Activated T-helper 2 cell treated with anti-CD3 and anti-CD28 coated beads, Interferon-gamma antibody, Interleukin-2, Interleukin-4, amounts not matched to agents 10 μg/mL and 5 μg/mL and 100 μg/mL, durations not matched to agents 14 hours and 24 hours and 36 hours (primary cell): ENCODE data around the gene NET1. TPM values are rescaled to one million over a fixed set of nuclear protein-coding genes. Genes with fewer than 3 reads are reported as not detected.

Source experiments
- DNase-seq: peaks from one replicate; pipeline ENCODE4 v3.0.0; 2021; ENCODE audit warnings: low spot score
- H3K27ac Mint-ChIP-seq: one replicate; pipeline ENCODE4 v1.8.0; 2021; ENCODE audit warnings: mixed read lengths
- H3K27me3 Mint-ChIP-seq: one replicate; pipeline ENCODE4 v1.8.0; 2021; ENCODE audit warnings: low read depth, mixed read lengths
- H3K36me3 Mint-ChIP-seq: one replicate; pipeline ENCODE4 v1.8.0; 2021; ENCODE audit warnings: low read depth, mixed read lengths
- H3K4me1 Mint-ChIP-seq: one replicate; pipeline ENCODE4 v1.8.0; 2021; ENCODE audit warnings: low read depth, mixed read lengths
- H3K4me3 Mint-ChIP-seq: one replicate; pipeline ENCODE4 v1.8.0; 2021; ENCODE audit warnings: low read depth, mild to moderate bottlenecking, moderate library complexity, mixed read lengths
- H3K9me3 Mint-ChIP-seq: one replicate; pipeline ENCODE4 v1.8.0; 2021; ENCODE audit warnings: mixed read lengths
- intact Hi-C: fragments of 100-400 bp; cut with micrococcal nuclease; formaldehyde crosslinking; loops from one replicate; pipeline ENCODE4 v1.15.1; 2023
- total RNA-seq: library from RNA; stranded (reverse); gene quantifications from 2 replicates; pipeline ENCODE4 v1.2.3, GENCODE V29; 2022

NET1 gene
- total RNA-seq, 1 donor from 2014 or later: 43.3 TPM

DNA sequence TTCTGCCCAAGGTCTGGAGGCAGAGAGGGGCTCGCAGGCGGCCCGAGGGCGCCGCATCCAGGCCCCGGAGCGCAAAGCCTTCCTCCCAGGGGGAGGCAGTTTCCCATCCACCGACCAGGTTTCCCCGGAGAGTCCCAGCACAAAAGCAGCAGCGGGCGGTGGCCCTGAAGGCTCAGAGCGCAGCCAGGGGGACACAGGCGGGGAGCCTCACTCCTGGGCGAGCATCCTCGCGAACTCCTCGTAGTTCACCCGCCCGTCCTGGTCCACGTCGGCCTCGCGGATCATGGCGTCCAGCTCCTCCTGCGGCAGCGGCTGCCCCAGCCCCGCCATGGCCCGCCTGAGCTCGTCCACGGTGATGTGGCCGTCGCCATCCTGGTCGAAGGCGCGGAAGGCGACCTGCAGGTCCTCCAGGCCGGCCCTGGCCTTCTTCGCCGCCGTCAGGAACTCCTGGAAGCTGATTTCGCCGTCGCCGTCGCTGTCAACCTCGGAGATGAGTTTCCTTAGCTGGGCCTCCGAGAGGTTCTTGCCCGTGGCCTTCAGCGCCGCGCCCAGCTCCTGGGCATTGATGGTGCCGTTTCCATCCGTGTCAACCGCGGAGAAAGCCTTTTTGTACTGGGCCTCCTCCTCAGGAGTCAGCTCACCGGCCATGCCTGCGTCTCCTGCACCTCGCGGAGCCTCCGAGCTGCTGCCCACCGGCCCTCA is 86.6 kb downstream of the NET1 start:
- H3K4me3 Mint-ChIP-seq: no peak overlapping the region
- no peak overlapping the region for H3K27ac Mint-ChIP-seq
- no peaks in the 10 kb centered on the region for H3K36me3 Mint-ChIP-seq
- H3K9me3 Mint-ChIP-seq: no peaks in the 10 kb centered on the region
- intact Hi-C loops: no loop called here
- H3K27me3 Mint-ChIP-seq: no peaks in the 10 kb centered on the region
- no peaks in the 10 kb centered on the region for H3K4me1 Mint-ChIP-seq
- DNase-seq: no peak

- no peaks in the 10 kb centered on the region for H3K27me3 Mint-ChIP-seq
- no peaks in the 10 kb centered on the region for H3K9me3 Mint-ChIP-seq
- H3K4me1 Mint-ChIP-seq: no peaks in the 10 kb centered on the region
- no peaks in the 10 kb centered on the region for H3K36me3 Mint-ChIP-seq
- no peak within 1 kb of the TSS for H3K4me3 Mint-ChIP-seq
- H3K27ac Mint-ChIP-seq: no peak within 1 kb of the TSS
- intact Hi-C loops: no loop called here
- no peak for DNase-seq
These were observed 87.3 kb downstream of the NET1 start, which contains the start of gene CALML5 for GRCh38 chr10:5499493-5500140. TSS of gene CALML5 (minus strand) at chr10:5499570. CDS start at chr10:5499438, 132 bp downstream.

DNA sequence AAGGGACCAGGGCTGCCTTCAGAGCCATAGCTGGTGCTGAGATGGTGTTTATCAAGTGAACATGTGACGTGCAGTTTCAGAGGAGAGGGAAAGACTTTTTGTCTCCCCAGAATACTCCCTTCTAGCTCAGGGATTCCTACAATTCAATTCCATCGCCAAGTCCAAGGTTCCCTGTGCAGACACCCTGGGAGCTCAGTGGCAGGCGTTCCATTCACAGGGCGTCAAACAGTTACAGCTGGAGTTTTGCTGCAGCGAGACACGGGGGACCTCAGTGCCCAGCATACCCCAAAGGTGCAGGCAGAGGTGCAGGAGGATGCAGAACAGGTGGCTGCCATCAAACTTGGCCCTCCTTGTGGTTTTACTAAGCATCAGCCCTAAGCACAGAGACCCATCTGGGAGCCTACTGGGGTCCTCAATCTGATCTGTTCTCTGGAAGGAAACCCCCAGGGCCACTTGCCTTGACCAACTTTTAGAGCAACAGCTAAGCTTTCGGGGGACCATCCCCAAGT is 87.9 kb downstream of the NET1 start:
- Mint-ChIP-seq H3K4me1 (no peaks in the 10 kb centered on the region), H3K4me3 (no peak overlapping the region), H3K9me3 (no peaks in the 10 kb centered on the region), H3K27me3 (peaks cover under 1% of the 10 kb centered on the region), H3K27ac (no peak overlapping the region), H3K36me3 (no peaks in the 10 kb centered on the region)
- intact Hi-C loops: no loop called here
- DNase-seq: no peak

DNA sequence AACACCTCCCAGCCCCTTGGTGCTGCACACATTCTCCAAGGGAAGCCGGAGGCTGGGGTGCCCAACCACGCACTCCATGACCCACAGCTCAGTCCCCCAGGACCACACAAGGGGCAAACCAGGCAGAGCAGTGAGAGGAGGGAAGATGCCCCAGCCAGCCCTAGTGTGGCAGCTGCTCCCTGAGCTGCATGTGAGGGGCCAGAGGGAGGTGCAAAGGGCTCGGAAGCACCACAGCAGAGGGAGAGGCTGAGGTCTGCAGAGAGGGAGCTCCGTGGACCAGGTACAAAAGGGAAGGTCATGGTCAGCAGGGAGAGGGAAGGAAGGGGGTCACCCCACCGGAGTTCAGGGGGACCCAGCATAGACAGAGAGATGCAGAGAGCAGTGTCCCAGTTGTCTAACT is 88.6 kb downstream of the NET1 start:
- H3K27me3 Mint-ChIP-seq: peaks cover 4% of the 10 kb centered on the region
- H3K4me3 Mint-ChIP-seq: no peak overlapping the region
- no peaks in the 10 kb centered on the region for H3K36me3 Mint-ChIP-seq
- H3K27ac Mint-ChIP-seq: no peak overlapping the region
- H3K9me3 Mint-ChIP-seq: no peaks in the 10 kb centered on the region
- DNase-seq: no peak
- no peaks in the 10 kb centered on the region for H3K4me1 Mint-ChIP-seq
- intact Hi-C loops: no loop called here

DNA sequence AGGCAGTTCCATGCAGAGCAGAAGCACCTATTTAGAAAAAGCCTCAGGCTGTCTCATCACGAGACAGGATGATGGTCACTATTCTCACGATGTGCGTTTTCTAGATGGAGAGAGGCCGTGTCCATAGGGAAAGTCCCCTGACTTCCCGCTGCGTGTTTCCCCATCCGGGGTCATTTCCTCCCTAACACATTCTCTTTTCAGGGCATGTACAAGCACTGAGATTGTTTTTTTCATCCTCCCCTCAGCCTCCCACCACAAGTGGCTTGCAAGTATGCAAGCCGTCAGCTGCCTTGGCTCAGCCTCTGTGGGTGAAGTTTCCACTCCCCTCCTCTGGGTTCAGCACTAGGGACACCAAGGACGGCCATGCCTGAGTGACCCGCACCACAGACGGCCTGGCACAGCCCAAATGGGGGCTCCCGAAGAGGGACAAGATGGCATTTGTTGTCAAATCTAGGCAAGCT is 89.7 kb downstream of the NET1 start:
- no peak for DNase-seq
- intact Hi-C loops: no loop called here
- no peaks in the 10 kb centered on the region for H3K9me3 Mint-ChIP-seq
- peaks cover 5% of the 10 kb centered on the region for H3K27me3 Mint-ChIP-seq
- no peak overlapping the region for H3K27ac Mint-ChIP-seq
- H3K36me3 Mint-ChIP-seq: no peaks in the 10 kb centered on the region
- no peaks in the 10 kb centered on the region for H3K4me1 Mint-ChIP-seq
- no peak overlapping the region for H3K4me3 Mint-ChIP-seq

- no peak for DNase-seq
- H3K4me1 Mint-ChIP-seq: no peaks in the 10 kb centered on the region
These were observed 90.5 kb downstream of the NET1 start for GRCh38 chr10:5502571-5503476.

DNA sequence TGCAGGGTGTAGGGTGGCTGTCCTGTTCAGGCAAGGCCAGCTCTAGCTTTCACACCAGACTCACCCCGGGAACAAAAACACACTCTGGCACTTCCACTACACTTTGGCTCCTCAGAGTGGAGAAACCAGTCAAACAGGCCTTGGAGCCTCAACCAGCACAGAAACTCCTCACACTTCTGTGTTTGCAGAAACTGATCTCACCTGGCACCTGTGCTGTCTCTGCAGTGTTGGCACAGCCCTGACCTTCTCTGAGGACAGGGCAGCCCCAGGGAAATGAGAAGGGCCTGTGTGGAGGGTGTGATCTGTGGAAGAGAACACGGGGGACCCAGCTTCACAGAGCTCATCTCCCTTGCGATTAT is 91.1 kb downstream of the NET1 start:
- H3K36me3 Mint-ChIP-seq: no peaks in the 10 kb centered on the region
- H3K27ac Mint-ChIP-seq: no peak overlapping the region
- no peak overlapping the region for H3K4me3 Mint-ChIP-seq
- intact Hi-C loops: no loop called here
- no peaks in the 10 kb centered on the region for H3K4me1 Mint-ChIP-seq
- DNase-seq: no peak
- peaks cover 5% of the 10 kb centered on the region for H3K27me3 Mint-ChIP-seq
- no peaks in the 10 kb centered on the region for H3K9me3 Mint-ChIP-seq

More at GRCh38 chr10:5502571-5503476, 90.5 kb downstream of the NET1 start:
- Mint-ChIP-seq H3K9me3 (no peaks in the 10 kb centered on the region), H3K36me3 (no peaks in the 10 kb centered on the region), H3K27me3 (peaks cover 5% of the 10 kb centered on the region), H3K4me3 (no peak overlapping the region), H3K27ac (no peak overlapping the region)
- intact Hi-C loops: no loop called here

DNA sequence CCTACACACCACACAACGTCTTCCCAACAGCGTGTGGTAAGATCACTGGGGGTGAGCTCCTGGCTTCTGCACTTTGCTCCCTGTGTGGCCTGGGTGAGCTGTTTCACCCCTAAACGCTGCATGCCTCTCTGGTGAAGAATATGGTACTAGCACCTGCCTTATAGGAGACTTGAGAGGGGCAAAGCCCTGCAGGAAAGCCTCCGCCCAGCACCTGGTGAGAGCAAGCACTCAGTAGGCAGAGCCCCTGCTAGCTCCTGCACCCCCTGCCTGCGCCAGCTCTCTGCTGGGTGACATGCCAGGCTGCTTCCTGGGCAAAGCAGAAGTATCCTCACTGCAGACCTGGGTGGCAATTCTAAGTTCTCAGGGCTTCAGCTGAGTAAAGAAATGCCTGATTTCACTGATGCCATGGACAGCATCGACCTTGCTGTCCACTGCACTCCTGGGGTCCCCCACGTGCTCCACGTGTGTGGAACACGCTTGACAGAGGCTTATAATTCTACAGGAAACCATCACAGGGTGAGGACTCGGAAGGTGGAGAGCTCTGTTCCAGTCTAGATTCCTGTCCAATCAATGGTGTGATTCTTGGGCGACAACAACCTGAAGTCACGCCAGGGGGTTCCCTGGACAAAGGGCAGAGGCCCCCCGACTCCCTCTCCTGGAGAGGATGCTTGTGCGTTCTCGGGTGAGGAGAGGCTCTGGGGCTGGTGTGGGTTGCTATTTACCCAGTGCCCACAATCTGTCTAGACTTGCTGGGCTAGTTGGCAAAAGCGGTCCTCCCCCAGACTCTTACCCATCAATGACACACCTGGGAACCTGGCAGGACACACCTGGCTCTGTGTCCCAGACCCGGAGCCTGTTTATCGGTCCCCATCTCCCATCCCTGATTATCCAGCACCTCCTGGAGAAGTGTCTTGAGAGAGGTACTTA is 92.1 kb downstream of the NET1 start:
- DNase-seq: no peak
- H3K4me3 Mint-ChIP-seq: no peak overlapping the region
- H3K36me3 Mint-ChIP-seq: no peaks in the 10 kb centered on the region
- H3K4me1 Mint-ChIP-seq: no peaks in the 10 kb centered on the region
- peaks cover 5% of the 10 kb centered on the region for H3K27me3 Mint-ChIP-seq
- intact Hi-C loops: no loop called here
- no peaks in the 10 kb centered on the region for H3K9me3 Mint-ChIP-seq
- H3K27ac Mint-ChIP-seq: no peak overlapping the region

DNA sequence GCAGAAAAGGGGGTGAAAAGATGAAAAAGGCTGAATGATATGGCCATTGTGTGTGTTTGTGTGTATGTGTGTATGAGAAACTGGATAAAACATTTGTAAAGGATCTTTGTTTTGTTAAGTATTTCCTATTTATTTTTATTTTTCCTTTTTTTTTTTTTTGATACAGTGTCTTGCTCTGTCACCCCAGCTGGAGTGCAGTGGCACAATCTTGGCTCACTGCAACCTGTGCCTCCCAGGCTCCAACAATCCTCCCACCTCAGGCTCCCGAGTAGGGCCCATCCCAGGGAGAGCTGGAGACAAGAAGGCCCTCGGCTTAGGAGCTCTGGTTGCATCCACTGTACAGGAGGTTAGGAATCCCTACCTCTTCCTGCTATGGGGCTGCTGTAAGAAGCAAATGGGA is 93.9 kb downstream of the NET1 start:
- Mint-ChIP-seq H3K27ac (no peak overlapping the region), H3K27me3 (peaks cover 10% of the 10 kb centered on the region), H3K36me3 (no peaks in the 10 kb centered on the region), H3K4me1 (no peaks in the 10 kb centered on the region), H3K4me3 (no peak overlapping the region), H3K9me3 (no peaks in the 10 kb centered on the region)
- intact Hi-C loops: no loop called here
- no peak for DNase-seq

GRCh38 chr10:5506751-5507648 is 94.6 kb downstream of the NET1 start:
- no peak for DNase-seq
- Mint-ChIP-seq H3K36me3 (no peaks in the 10 kb centered on the region), H3K27me3 (peaks cover 11% of the 10 kb centered on the region), H3K4me3 (no peak overlapping the region), H3K27ac (no peak overlapping the region), H3K9me3 (no peaks in the 10 kb centered on the region), H3K4me1 (no peaks in the 10 kb centered on the region)
- intact Hi-C loops: no loop called here

DNA sequence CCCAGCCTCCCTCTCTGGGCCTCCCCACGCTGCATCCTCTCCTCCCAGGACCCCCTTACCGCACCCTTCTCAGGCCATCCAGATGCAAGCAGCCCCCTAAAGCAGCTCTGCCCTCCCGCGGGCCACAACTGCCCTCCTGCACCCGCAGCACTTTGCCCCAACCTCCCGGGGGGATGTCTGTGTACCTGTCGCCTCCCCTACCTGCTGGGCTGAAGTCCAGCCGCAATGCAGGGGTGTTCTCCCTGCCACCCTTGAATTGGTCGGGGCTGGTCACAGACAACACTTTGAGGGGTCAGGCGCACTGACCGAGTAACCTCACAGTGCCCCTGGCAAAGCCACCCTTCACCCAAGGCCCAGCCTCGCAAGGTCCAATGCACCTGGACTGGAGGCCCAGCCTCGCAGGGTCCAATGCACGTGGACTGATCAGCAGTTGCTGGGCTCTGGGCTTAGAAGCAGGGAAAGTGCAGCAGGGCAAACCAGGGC is 95.3 kb downstream of the NET1 start:
- no peaks in the 10 kb centered on the region for H3K4me1 Mint-ChIP-seq
- no peaks in the 10 kb centered on the region for H3K9me3 Mint-ChIP-seq
- H3K36me3 Mint-ChIP-seq: no peaks in the 10 kb centered on the region
- DNase-seq: no peak
- no peak overlapping the region for H3K4me3 Mint-ChIP-seq
- peaks cover 13% of the 10 kb centered on the region for H3K27me3 Mint-ChIP-seq
- H3K27ac Mint-ChIP-seq: no peak overlapping the region
- intact Hi-C loops: no loop called here
